ENCODE data around the gene TRIM24.
"Not testable (repeated sequence)": the region's sequence is repeated elsewhere in the genome, so short reads cannot be mapped to it uniquely, and the experiment has no call there.

The TRIM24 gene

DNA sequence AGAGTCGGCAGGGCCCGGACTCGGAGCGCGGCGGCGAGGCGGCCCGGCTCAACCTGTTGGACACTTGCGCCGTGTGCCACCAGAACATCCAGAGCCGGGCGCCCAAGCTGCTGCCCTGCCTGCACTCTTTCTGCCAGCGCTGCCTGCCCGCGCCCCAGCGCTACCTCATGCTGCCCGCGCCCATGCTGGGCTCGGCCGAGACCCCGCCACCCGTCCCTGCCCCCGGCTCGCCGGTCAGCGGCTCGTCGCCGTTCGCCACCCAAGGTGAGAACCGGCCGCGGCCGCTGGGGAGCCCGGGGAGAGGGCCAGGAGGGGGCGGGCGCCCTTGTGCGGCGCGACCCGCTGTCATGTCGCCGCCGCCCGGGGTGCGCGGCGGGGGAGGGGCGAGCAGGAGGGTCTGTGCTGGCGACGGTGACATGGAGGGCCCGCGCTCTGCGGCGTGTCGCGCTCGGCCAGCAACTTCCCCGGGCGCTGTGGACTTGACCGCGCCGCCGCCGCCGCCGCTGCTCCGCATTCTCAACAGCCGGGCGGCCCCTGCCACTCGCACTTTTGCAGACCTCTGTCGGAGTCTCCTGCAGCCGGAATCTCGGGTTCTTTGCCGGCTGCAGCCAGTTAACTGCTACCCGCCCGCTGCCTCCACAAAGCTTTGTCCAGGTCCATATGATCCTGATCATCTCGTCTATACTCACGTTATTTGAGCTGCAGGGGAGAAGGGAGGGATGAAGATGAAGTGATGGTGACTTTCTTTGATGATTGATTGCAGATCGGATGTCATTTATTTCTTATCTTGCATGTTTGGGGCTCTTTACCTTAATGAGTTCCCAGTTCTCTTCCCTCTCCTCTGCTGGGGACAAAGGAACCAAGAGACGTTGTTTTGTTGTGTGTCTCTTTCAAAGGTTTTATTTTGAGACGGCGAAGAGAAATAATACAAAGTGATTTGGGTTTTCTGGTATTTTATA, 869 bp downstream of the TRIM24 start:
- no peak for DNase-seq (ENCODE audit: low read depth in 2 of 2)

DNA sequence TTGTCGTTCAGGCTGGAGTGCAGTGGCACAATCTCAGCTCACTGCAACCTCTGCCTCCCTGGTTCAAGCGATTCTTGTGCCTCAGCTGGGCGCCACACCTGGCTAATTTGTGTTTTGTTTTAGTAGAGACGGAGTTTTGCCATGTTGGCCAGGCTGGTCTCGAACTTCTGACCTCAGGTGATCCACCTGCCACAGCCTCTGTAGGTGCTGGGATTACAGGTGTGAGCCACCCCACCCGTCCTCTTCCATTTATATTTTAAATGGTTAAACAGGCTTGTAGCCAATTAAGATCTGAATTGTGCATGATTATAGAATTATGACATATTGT, 3.2 kb downstream of the TRIM24 start:
- DNase-seq (ENCODE audit: low read depth in 2 of 2) = not testable (repeated sequence)

DNA sequence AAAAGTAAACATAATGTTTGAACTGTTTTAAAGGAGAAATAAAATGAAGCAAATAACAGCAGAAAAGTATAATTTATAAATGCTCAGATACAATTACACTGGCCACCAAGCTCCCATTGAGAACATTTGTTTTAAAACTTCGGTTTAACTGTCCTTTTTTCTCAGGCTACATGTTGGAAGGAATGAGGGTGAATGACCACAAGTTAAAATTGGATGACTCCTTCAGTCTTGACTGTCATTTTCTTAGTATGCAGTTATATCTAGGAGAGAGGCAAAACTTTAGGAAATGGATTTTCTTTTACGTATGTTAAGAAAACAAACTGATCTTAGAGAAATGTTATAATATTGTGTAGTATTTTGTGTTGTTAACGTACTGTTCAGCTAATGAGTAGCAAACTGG, 5.0 kb downstream of the TRIM24 start:
- DNase-seq (ENCODE audit: low read depth in 2 of 2) = no peak

DNA sequence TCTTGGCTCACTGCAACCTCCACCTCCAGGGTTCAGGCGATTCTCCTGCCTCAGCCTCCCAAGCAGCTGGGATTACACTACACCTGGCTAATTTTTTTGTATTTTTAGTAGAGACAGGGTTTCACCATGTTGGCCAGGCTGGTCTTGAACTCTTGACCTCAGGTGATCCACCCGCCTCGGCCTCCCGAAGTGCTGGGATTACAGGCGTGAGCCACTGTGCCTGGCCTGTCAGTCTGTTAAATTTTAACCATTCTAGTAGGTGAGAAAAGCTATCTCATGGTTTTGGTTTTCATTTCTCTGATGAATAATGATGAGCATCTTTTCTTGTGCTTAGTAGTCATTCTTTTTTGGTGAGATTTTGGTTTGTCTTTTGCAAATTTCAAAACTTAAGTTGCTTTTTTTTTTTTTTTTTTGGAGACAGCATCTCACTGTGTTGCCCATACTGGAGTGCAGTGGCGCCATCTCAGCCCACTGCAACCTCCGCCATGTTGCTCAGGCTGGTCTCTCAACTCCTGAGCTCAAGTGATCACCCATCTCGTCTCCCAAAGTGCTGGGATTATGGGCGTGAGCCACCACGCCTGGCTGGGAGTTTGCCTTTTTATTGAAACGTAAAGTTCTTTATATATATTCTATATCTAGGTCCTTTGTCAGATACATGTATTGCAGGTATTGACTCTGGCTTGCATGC, 6.2 kb downstream of the TRIM24 start:
- DNase-seq (ENCODE audit: low read depth in 2 of 2) = not testable (repeated sequence)

DNA sequence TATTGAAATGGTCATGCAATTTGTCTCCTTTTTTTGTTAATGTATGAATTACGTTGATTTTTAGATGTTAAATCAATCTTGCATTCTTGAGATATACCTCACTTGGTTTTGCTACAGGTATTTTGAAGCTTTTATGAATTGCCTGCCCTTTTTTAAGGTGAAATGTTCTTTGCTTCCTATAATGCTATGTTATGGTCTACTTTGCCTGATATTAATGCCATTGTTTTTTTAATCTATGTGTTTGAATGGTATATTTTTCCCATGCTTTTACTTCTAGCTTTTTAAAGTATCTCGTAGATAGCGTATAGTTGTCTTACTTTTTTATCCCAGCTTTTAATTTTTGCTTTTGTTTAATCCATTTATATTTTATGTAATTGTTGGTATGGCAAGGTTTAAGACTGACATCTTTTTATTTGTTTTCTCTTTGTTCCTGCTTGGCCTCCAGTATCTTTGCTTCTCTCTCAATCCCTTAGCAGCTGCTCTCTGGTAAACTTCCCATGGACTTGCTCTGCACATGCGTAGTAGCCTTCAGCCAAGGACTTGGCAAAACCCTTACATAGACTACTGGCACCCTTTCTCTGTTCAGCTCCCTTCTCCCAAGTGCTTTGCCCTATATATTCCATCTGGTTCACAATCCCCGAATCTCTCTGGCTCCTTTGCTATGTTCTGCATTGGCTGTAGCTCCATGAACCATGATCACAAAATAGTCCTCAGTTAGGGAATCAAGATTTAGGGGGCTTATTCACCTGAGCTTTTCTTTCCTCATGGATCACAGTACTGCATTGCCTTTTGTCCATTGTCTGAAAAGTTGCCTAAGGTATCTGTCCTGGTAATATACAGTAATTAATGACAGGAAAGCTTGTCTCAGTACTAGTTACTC, 8.4 kb downstream of the TRIM24 start:
- DNase-seq (ENCODE audit: low read depth in 2 of 2) = no peak

DNA sequence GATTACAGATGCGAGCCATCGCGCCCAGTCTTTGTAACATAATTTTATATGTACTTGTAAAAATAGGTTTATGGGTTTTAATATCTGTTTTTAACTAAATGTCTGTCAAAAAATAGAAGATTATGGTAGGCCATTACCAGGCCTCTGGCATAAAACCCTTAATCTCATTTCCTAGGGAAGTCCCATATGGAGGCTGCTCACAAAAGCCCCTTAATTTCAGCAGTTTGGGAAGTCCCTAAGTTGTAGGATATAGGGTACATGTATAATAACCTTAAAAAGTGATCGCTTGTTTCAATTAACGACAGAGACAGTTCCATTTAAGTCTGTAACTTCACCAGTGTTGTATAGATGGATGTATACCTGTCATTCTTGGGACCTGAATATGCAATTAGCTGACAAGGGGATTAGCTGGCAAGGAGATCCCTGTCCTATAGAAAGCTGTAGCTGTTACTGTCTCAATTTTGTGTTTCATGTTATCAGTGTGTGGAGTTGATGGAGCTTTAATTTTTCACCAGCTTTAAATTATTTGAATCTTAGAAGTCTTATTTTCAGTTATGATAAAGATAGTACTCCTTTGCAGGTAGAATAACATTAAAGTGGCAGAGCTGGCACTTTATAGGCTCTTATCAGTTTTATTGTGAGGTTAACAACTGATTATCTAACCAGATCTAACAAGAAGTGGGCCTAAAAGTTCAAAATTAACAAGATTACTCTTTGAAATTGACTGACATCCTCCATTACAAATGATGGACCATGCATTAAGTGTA, 10.5 kb downstream of the TRIM24 start:
- DNase-seq (ENCODE audit: low read depth in 2 of 2) = no peak

DNA sequence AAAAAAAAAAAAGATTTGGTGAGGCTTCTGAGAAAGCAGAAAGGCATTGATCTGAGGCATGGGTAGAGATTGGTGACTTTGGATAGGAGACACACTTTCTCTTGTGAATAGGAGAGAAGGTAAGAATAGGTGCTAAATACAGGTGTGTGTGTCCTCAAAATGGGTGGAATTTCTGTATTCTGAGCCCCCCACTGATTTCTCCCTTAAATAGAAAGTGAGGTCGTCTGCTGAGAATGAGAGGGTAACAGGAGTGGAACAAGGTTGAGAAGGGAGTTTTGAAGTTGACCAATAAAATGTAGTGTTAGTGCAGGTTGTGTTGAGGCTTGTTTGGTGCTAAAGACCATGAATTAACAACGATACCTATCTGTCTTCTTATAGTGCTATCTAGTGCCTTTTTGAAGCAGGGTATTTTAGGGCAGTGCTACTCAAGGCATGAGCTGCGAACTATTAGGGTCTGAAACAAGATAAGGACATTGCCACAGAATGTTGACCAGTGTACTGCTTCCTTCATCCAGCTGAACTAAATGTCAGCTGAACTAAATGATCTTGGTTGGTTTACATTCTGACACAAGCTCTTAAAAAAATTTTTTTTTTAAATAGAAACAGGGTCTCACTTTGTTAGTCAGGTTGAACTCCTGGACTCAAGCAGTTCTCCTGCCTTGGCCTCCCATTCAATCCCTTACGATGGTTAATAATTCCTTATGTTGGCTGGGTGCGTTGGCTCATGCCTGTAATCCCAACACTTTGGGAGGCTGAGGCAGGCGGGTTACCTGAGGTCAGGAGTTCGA, 12.4 kb downstream of the TRIM24 start:
- DNase-seq (ENCODE audit: low read depth in 2 of 2) = no peak

DNA sequence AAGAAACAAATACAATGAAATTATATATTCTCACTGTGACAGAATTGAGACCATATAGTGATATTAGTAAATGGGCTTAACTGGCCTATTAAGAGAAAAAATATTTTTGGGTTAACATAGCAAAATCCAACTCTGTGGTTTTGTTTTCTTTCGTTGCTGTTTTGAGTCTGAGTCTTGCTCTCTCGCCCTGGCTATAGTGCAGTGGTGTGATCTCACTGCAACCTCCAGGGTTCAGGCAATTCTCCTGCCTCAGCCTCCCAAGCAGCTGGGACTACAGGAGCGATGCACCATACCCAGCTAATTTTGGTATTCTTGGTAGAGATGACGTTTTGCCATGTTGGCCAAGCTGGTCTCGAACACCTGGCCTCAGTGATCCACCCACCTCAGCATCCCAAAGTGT, 15.3 kb downstream of the TRIM24 start:
- no peak for DNase-seq (ENCODE audit: low read depth in 2 of 2)

DNA sequence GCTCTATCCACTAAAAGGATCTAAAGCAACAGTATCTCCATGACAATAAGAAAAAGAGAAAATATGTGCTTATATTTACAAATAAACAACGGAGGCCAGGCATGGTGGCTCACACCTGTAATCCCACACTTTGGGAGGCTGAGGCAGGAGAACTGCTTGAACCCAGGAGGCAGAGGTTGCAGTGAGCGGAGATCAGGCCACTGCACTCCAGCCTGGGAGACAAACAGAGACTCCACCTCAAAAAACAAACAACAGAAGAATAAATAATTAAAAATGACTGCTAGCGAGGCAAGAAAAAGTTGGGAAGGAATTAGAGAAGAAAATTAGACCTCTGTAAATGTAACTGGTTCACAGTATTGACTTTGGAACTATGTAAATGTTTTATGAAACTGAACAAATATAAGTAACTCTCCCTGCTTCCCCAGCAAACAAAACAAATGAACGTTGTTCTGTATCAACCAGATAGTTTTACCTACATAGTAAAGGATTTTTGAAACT, 17.1 kb downstream of the TRIM24 start:
- DNase-seq (ENCODE audit: low read depth in 2 of 2) = no peak

DNA sequence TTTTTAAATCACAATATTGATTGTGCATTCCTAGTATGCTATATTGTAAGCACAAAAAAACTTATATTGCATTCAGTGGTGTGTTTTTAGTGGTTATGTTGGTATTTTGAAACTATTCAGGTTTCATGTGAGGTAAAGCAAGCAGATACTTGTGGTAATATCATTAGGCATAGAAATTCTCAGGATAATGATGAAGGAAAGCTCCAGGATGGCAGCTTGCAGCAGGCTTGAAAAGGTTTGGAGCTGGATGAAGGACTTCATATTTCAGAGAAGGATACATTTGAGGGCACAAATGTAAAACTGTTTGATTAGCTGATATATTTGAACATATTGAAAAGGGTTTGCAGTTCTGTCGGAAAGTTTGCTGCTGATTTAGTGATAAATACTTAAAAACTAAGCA, 17.5 kb downstream of the TRIM24 start:
- no peak for DNase-seq (ENCODE audit: low read depth in 2 of 2)

DNA sequence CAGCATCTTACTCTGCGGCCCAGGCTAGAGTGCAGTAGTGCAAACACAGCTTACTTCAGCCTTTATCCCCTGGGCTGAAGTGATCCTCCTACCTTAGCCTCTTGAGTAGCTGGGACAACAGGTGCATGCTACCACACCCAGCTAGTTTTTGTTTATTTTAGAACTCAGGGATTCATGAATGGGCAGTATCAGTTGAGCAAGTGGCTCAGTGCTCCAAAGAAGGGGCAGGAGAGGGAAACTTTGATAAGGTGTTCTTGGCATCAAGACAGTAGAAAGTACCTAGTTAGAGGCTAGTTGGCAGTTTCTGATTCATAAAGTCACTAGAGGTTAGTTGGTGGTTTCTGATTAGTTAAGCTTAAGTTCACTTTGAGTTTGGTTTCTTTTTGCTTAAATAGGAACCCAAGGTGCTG, 18.4 kb downstream of the TRIM24 start:
- DNase-seq (ENCODE audit: low read depth in 2 of 2) = no peak

DNA sequence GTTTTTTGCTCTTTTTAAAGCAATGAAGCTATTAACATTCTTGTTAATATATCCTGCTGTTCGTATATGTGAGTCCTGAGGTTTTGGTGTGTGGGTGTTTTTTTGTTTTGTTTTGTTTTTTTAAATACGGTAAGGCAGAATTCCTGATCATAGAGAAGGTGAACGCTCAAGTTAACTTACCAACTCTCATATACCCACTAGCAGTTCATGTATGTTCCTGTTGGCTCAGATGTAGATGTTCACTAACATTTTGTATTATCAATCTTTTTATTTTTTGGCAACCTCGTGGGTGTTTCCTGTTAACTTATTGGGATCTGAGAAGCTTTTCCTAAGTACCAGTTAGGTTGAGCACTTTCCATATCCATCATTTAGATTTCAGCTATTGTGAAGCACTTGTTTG, 20.5 kb downstream of the TRIM24 start:
- no peak for DNase-seq (ENCODE audit: low read depth in 2 of 2)

DNA sequence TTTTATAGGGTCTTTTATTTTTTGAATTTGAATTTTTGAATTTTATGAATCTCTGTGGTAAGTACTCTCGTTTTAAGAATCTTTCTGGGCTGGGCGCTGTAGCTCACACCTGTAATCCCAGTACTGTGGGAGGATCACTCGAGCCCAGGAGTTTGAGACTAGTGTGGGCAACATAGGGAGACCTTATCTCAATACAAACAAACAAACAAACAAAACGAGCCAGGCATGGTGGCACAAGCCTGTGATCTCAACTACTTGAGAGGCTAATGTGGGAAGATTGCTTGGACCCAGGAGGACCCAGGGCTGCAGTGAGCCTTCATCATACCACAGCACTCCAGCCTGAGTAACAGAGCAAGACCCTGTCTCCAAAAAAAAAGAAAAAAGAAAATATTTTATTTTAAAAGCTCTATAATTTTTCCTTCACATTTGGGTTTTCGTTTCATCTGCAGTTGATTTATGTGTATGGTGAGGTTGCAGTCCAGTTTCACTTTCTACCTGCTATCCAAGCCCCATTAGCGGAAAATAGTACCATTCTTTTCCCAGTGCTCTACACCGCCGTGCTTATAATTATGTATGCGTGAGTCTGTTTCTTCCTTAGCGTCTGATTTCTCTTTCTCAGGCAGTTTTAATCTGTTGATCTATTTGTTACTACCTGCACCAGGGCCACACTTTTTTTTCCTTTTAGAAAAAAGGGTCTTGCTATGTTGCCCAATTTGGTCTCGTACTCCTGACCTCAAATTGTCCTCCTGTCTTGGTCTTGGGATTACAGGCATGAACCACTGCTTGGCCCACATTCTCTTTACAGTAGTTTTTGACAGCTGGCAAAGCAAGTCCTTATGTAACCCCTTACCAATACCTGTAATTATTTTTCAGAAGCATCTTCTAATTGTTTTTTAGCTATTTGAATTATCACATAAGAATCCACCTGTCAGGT, 21.7 kb downstream of the TRIM24 start:
- DNase-seq (ENCODE audit: low read depth in 2 of 2) = no peak

DNA sequence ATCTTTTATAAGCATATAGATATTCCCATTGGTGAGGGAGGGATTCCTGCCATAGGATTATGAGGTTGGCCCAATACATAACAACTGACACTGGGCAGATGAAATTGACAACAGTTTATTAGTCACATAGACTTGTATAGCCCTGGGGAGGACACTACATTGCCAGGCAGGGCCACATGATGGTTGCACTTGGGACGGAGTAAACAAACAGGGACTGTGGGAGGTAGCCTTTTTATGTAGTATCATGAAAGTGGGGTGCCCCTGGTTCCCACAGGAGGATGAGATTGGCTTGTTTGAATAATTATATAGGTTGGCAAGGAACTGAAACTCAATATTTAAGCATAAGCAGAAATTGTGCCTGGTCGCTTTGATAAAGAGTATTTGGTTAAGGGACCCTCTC, 23.5 kb downstream of the TRIM24 start:
- no peak for DNase-seq (ENCODE audit: low read depth in 2 of 2)

DNA sequence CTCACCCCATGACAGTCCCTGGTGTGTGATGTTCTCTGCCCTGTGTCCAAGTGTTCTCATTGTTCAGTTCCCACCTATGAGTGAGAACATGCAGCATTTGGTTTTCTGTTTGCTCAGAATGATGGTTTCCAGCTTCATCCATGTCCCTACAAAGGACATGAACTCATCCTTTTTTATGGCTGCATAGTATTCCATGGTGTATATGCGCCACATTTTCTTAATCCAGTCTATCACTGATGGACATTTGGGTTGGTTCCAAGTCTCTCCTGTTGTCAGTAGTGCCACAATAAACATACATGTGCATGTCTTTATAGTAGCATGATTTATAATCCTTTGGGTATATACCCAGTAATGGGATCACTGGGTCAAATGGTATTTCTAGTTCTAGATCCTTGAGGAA, 25.4 kb downstream of the TRIM24 start:
- not testable (repeated sequence) for DNase-seq (ENCODE audit: low read depth in 2 of 2)

DNA sequence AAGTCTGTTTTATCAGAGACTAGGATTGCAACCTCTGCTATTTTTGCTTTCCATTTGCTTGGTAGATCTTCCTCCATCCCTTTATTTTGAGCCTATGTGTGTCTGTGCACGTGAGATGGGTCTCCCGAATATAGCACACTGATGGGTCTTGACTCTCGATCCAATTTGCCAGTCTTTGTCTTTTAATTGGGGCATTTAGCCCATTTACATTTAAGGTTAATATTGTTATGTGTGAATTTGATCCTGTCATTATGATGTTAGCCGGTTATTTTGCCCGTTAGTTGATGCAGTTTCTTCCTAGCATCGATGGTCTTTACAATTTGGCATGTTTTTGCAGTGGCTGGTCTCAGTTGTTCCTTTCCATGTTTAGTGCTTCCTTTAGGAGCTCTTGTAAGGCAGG, 29.1 kb downstream of the TRIM24 start:
- not testable (repeated sequence) for DNase-seq (ENCODE audit: low read depth in 2 of 2)

DNA sequence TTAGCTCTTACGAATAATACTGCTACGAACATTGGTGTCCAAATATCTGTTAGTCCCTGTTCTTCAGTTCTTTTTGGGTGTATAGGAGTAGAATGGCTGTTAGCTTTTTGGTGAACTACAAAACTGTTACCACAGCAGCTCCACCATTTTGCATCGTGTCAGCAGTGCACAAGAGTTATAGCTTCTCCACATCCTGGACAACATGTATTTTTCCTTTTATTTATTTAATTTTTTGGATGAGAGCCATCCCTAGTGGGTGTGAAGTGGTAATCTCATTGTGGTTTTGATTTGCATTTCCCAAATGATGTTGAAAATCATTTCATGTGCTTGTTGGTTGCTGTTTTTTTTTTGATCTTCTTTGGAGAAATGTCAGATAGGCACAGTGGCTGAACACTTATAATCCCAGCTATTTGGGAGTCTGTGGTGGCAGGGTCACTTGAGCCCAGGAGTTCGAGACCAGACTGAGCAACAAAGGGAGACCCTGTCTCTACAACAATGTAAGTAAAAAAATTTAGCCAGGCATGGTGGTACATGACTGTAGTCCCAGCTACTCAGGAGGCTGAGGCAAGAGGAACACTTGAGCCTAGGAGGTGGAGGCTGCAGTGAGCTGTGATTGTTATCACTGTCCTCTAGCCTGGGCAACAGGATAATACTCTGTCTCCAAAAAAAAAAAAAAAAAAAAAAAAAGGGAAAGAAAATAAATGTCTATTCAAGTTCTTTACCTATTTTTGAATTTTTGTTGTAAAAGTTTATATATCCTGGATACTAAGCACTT, 31.7 kb downstream of the TRIM24 start:
- no peak for DNase-seq (ENCODE audit: low read depth in 2 of 2)

DNA sequence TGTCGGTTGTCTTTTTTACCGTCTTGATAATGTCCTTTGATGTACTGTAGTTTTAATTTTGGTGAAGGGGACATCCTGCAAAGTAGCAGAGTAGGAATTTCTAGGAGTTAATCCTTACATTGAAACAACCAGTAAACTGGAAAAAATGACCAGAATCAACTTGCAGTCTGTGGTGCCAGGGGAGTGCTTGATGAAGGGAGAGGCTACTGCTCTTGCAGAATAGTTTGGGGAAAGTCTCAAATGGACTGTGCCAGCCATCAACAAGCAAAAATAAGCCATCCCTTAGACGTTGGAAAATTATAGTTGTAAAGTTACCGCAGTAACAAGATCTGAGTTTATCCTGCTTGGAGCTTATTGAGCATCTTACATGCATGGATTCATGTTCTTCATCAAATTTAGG, 32.4 kb downstream of the TRIM24 start:
- no peak for DNase-seq (ENCODE audit: low read depth in 2 of 2)

DNA sequence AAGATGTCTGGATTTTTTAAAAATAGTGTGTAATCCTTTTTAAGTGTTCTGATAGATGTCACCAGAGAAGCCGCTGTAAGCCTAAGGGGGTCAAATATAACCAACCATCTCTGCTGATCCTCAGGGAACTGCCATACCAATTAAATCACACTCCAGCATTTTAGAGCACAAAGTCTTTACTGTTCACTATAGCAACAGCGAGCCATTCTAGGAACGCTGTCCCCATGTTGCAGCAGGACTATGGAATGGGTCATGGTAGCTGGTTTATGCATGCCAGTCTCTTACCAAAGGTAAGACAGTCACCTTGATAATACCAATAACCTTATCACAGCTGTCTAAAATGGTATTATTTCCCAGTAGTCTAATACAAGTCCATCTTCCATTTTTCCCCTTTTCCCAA, 33.5 kb downstream of the TRIM24 start:
- no peak for DNase-seq (ENCODE audit: low read depth in 2 of 2)
